Measurements from ENCODE around the gene FAM210B. TPM values are rescaled to one million over a fixed set of nuclear protein-coding genes. Genes with fewer than 3 reads are reported as not detected.

Gene FAM210B
- total and polyA plus RNA-seq, 2 of the 13 experiments (the other 11 are each of a cell fraction or from before 2014, with no cell fraction given): 75.9 to 107 TPM

- TF ChIP-seq ZNF766 (CRISPR knock-in tag; IDR thresholded peaks at IDR 0.05; ENCODE audit: borderline replicate concordance): peak; percentile 44; the same call in 1 of the 2 replicates
- 0 out of 2 replicates have a peak, but pooled peaks have one; percentile 33 for TF ChIP-seq RARA (CRISPR knock-in tag; IDR thresholded peaks at IDR 0.05)
- TF ChIP-seq LCORL (IDR thresholded peaks at IDR 0.05): no peak
- TF ChIP-seq LCORL (CRISPR knock-in tag; IDR thresholded peaks at IDR 0.05): no peak
- peak; percentile 48; the same call in 1 of the 2 replicates for TF ChIP-seq ZNF7 (CRISPR knock-in tag; IDR thresholded peaks at IDR 0.05)
- peak; percentile 99 for TF ChIP-seq MIER2 (CRISPR knock-in tag; IDR thresholded peaks at IDR 0.05)
- no peak for TF ChIP-seq CREM (IDR thresholded peaks at IDR 0.05)
- no peak for TF ChIP-seq CREM (CRISPR knock-in tag; IDR thresholded peaks at IDR 0.05)
- 0 out of 2 replicates have a peak, but pooled peaks have one; percentile 50 for TF ChIP-seq ZNF557 (CRISPR knock-in tag; IDR thresholded peaks at IDR 0.05)
- TF ChIP-seq ZNF124 (CRISPR knock-in tag; IDR thresholded peaks at IDR 0.05): 0 out of 2 replicates have a peak, but pooled peaks have one; percentile 29
- 0 out of 2 replicates have a peak, but pooled peaks have one; percentile 65 for TF ChIP-seq SATB2 (CRISPR knock-in tag; IDR thresholded peaks at IDR 0.05)
- TF ChIP-seq EHMT2 (IDR thresholded peaks at IDR 0.05; ENCODE audit: borderline replicate concordance, low read depth, low read length): peak; percentile 99
- 0 out of 2 replicates have a peak, but pooled peaks have one; percentile 21 for TF ChIP-seq HOXA5 (CRISPR knock-in tag; IDR thresholded peaks at IDR 0.05)
- 0 out of 2 replicates have a peak, but pooled peaks have one; percentile 30 for TF ChIP-seq ZBED4 (CRISPR knock-in tag; IDR thresholded peaks at IDR 0.05; ENCODE audit: borderline replicate concordance)
- peak; percentile 54; the same call in 1 of the 2 replicates for TF ChIP-seq ZNF331 (CRISPR knock-in tag; IDR thresholded peaks at IDR 0.05)
- no peak for TF ChIP-seq ZBTB7B (CRISPR knock-in tag; IDR thresholded peaks at IDR 0.05)
- peak; percentile 41; the same call in 1 of the 2 replicates for TF ChIP-seq BRCA1 (CRISPR knock-in tag; IDR thresholded peaks at IDR 0.05)
- no peak for TF ChIP-seq MAX (IDR thresholded peaks at IDR 0.05)
- TF ChIP-seq REST (IDR thresholded peaks at IDR 0.05; ENCODE audit: borderline replicate concordance in 1 of 2, low read depth in 1 of 2, low read length in 2 of 2): peak; percentile 71 to 98
- no peak for TF ChIP-seq SP1 (IDR thresholded peaks at IDR 0.05)
- no peak for TF ChIP-seq SP1 (CRISPR knock-in tag; IDR thresholded peaks at IDR 0.05)
Measured at GRCh38 chr20:56328861-56329260, 29.9 kb upstream of the FAM210B start (continued).
